Measurements from ENCODE around the gene MANSC4. TPM values are rescaled to one million over a fixed set of nuclear protein-coding genes. Genes with fewer than 3 reads are reported as not detected.

The MANSC4 gene
- total RNA-seq, 2 donors from 2014 or later = not detected

DNA sequence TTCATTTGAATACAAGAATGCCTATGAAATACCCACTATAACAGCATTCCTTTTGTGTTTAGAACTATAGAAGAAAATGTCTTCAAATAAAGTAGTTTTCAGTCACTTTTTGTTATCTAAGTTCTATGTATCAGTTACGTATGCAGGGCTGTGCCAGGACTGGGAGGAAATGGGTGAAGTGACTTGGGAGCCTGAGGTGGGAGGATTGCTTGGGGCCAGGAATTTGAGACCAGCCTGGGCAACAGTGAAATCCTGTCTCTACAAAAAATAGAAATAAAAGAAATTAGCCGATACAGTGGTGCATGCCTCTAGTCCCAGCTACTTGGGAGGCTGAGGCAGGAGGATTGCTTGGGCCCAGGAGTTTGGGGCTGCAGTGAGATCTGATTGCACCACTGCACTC lies 22.9 kb upstream of the MANSC4 start:
- H3K27ac ChIP-seq = no peak overlapping the region
- H3K4me1 ChIP-seq = no peaks in the 10 kb centered on the region
- intact Hi-C loops (cut with DNase I) = no loop called here
- H3K27me3 ChIP-seq = no peaks in the 10 kb centered on the region
- ATAC-seq = no peak
- no peak for TF ChIP-seq CTCF (IDR thresholded peaks at IDR 0.05)
- TF ChIP-seq POLR2A (IDR thresholded peaks at IDR 0.05) = no peak
- DNase-seq = no peak
- H3K4me3 ChIP-seq = no peak overlapping the region
- peaks cover 0 to 6% of the 10 kb centered on the region in 2 donors for H3K36me3 ChIP-seq (replicated peaks in 1 of 2; ENCODE audit: insufficient read depth in 1 of 2, low read depth in 2 of 2)
- WGBS, 2 donors = 78 to 79% methylated on average over 2 of the region's 2 CpGs
- no peaks in the 10 kb centered on the region for H3K9me3 ChIP-seq

GRCh38 chr12:27802511-27802910 lies 22.5 kb upstream of the MANSC4 start:
- no peaks in the 10 kb centered on the region for H3K4me1 ChIP-seq
- 63 to 65% methylated on average over 4 of the region's 4 CpGs for WGBS, 2 donors
- intact Hi-C loops (cut with DNase I) = no loop called here
- ATAC-seq = no peak
- no peak for DNase-seq
- no peaks in the 10 kb centered on the region for H3K27me3 ChIP-seq
- H3K4me3 ChIP-seq = no peak overlapping the region
- H3K9me3 ChIP-seq = no peaks in the 10 kb centered on the region
- H3K27ac ChIP-seq = no peak overlapping the region
- TF ChIP-seq CTCF (IDR thresholded peaks at IDR 0.05) (no peak), POLR2A (IDR thresholded peaks at IDR 0.05) (no peak)
- peaks cover 0 to 9% of the 10 kb centered on the region in 2 donors for H3K36me3 ChIP-seq (replicated peaks in 1 of 2; ENCODE audit: insufficient read depth in 1 of 2, low read depth in 2 of 2)

DNA sequence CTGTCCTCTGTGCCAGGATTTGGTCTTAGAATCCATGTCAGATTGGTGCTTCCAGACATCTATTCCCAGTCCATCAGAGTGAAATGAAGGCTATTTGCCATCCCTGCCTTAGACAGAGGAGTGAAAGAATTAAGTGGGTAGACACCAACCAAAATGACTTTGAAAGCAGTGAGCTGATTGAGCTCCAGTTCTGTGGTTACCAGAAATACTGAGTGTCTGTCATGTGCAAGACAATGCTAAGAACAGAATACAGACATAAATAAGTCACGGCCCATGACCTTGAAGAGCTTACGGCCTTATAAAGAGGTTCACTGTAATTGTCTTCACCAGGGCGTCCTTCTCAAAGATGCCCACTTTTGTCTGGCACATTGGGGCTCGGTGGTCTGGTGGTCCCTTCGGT lies 21.6 kb upstream of the MANSC4 start:
- DNase-seq (no peak), ATAC-seq (no peak)
- 82 to 83% methylated on average over 5 of the region's 5 CpGs for WGBS, 2 donors
- no peak for TF ChIP-seq POLR2A (IDR thresholded peaks at IDR 0.05)
- no peak for TF ChIP-seq CTCF (IDR thresholded peaks at IDR 0.05)
- peaks cover 0 to 12% of the 10 kb centered on the region in 2 donors for H3K36me3 ChIP-seq (replicated peaks in 1 of 2; ENCODE audit: insufficient read depth in 1 of 2, low read depth in 2 of 2)
- intact Hi-C loops (cut with DNase I) = no loop called here
- H3K9me3 ChIP-seq = no peaks in the 10 kb centered on the region
- H3K4me3 ChIP-seq = no peak overlapping the region
- H3K27ac ChIP-seq = no peak overlapping the region
- no peaks in the 10 kb centered on the region for H3K4me1 ChIP-seq
- no peaks in the 10 kb centered on the region for H3K27me3 ChIP-seq

- 58 to 67% methylated on average over 3 of the region's 3 CpGs for WGBS, 2 donors
- intact Hi-C loops (cut with DNase I) = no loop called here
- no peak overlapping the region for H3K4me3 ChIP-seq
- DNase-seq = no peak
- TF ChIP-seq POLR2A (IDR thresholded peaks at IDR 0.05) (no peak), CTCF (IDR thresholded peaks at IDR 0.05) (no peak)
- no peaks in the 10 kb centered on the region for H3K27me3 ChIP-seq
- H3K36me3 ChIP-seq (replicated peaks in 1 of 2; ENCODE audit: insufficient read depth in 1 of 2, low read depth in 2 of 2) = peaks cover 0 to 14% of the 10 kb centered on the region in 2 donors
- no peaks in the 10 kb centered on the region for H3K9me3 ChIP-seq
- H3K4me1 ChIP-seq = no peaks in the 10 kb centered on the region
- H3K27ac ChIP-seq = no peak overlapping the region
- no peak for ATAC-seq
Observed at GRCh38 chr12:27800819-27801218, 20.8 kb upstream of the MANSC4 start.

GRCh38 chr12:27797301-27798025 lies 17.4 kb upstream of the MANSC4 start:
- no peak for TF ChIP-seq CTCF (IDR thresholded peaks at IDR 0.05)
- no peak for TF ChIP-seq POLR2A (IDR thresholded peaks at IDR 0.05)
- Histone ChIP-seq H3K27me3 (no peaks in the 10 kb centered on the region), H3K9me3 (no peaks in the 10 kb centered on the region), H3K4me3 (no peak overlapping the region), H3K27ac (no peak overlapping the region), H3K4me1 (no peaks in the 10 kb centered on the region), H3K36me3 (replicated peaks in 1 of 2; ENCODE audit: insufficient read depth in 1 of 2, low read depth in 2 of 2) (peaks cover 0 to 17% of the 10 kb centered on the region in 2 donors)
- WGBS, 2 donors = 95 to 96% methylated on average over 18 to 24 of the region's 24 CpGs
- ATAC-seq (no peak), DNase-seq (no peak)
- intact Hi-C loops (cut with DNase I) = no loop called here

Measured in body of pancreas (tissue), 4 donors.